SK-N-SH treated with all-trans-retinoic acid at 6 μM for 48 hours (cell line): ENCODE data around the gene TRIM65.

ENCODE experiments used
- ESRRG ChIP-seq: fragments of 250-450 bp; sonication (Bioruptor Pico); IDR thresholded peaks from 2 replicates; pipeline ENCODE4 v1.6.1; 2021; ENCODE audit warnings: mild to moderate bottlenecking
- PPARA ChIP-seq: fragments of 250-450 bp; sonication (Bioruptor Pico); IDR thresholded peaks from 2 replicates; pipeline ENCODE4 v1.5.0; 2020; ENCODE audit warnings: mild to moderate bottlenecking, borderline replicate concordance
- ZFP30 ChIP-seq: fragments of 450-650 bp; formaldehyde crosslinking; IDR thresholded peaks from 2 replicates; pipeline ENCODE4 v1.5.0; 2022; ENCODE audit warnings: mild to moderate bottlenecking, moderate library complexity
- TF ChIP-seq, protein P1 (sequence below): fragments of 250-450 bp; sonication (Bioruptor Pico); IDR thresholded peaks from 2 replicates; pipeline ENCODE4 v1.8.0; 2020; ENCODE audit warnings: mild to moderate bottlenecking, moderate library complexity, borderline replicate concordance
- TF ChIP-seq, protein P2 (sequence below): fragments of 250-450 bp; sonication (Bioruptor Pico); IDR thresholded peaks from 2 replicates; pipeline ENCODE4 v1.5.1; 2020; ENCODE audit warnings: low read depth, mild to moderate bottlenecking, moderate library complexity

DNA sequence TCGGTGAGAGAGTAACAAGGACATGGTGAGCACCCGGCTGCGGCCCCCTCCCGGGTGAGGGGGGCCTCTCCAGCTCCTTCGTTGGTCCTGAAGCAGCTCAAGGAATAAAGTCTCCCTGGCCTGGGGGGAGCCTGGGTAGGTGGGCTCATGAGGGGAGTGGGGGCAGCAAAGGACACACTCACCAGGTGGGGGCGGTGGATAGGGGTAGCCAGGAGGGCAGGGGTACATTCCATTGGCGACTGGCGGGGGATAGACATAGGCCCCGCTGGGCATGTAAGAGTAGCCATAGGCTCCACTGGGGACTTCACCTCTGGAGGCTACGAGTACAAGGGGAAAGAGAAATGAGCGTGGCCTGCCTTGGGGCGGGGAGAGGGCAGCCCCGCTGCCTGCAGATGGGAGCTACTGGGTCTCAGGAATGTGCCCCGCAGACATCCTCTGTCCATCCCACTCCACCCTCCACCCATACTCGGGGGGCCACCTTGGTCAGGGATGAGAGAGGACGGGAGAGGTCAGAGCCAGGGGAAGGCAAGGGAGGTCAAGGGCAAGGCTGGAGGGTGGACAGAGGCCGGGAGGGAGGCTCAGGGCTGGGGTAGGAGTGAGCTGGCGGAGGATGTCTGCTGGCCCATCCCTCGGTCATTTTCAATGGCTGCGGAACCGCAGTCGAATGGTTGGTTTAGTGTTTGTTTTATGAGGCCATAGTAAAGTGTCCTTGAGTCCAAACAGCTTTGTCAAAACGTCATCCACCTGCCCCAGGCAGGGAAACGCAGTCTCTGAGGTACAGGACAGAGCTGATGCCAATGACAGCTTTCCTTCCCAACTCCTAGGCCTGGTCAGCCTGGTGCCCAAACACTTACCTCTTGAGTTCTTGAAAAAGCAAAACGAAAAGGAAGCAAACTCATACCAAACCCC, 48.9 kb downstream of the TRIM65 start:
- no peak for TF ChIP-seq PPARA (CRISPR knock-in tag)
- TF ChIP-seq ZFP30 (CRISPR knock-in tag) = no peak
- TF ChIP-seq, protein P1, sequence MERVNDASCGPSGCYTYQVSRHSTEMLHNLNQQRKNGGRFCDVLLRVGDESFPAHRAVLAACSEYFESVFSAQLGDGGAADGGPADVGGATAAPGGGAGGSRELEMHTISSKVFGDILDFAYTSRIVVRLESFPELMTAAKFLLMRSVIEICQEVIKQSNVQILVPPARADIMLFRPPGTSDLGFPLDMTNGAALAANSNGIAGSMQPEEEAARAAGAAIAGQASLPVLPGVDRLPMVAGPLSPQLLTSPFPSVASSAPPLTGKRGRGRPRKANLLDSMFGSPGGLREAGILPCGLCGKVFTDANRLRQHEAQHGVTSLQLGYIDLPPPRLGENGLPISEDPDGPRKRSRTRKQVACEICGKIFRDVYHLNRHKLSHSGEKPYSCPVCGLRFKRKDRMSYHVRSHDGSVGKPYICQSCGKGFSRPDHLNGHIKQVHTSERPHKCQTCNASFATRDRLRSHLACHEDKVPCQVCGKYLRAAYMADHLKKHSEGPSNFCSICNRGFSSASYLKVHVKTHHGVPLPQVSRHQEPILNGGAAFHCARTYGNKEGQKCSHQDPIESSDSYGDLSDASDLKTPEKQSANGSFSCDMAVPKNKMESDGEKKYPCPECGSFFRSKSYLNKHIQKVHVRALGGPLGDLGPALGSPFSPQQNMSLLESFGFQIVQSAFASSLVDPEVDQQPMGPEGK = no peak
- no peak for TF ChIP-seq ESRRG (CRISPR knock-in tag)
- TF ChIP-seq, protein P2, sequence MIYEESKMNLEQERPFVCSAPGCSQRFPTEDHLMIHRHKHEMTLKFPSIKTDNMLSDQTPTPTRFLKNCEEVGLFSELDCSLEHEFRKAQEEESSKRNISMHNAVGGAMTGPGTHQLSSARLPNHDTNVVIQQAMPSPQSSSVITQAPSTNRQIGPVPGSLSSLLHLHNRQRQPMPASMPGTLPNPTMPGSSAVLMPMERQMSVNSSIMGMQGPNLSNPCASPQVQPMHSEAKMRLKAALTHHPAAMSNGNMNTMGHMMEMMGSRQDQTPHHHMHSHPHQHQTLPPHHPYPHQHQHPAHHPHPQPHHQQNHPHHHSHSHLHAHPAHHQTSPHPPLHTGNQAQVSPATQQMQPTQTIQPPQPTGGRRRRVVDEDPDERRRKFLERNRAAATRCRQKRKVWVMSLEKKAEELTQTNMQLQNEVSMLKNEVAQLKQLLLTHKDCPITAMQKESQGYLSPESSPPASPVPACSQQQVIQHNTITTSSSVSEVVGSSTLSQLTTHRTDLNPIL = no peak
